GM12875 (cell line): ENCODE results near the gene CACNA2D1.

Experiments used
- H3K4me3 ChIP-seq: one replicate; pipeline ENCODE4 v1.5.1; 2011; ENCODE audit warnings: low read depth, low read length, control low read depth
- CTCF ChIP-seq: IDR thresholded peaks from 2 replicates; pipeline ENCODE4 v1.5.1; 2011; ENCODE audit warnings: low read depth, mild to moderate bottlenecking, control low read depth, inconsistent platforms, low read length, moderate library complexity, borderline replicate concordance; ENCODE audit not compliant: insufficient read depth

The CACNA2D1 gene

GRCh38 chr7:82249979-82250378, 193.6 kb downstream of the CACNA2D1 start:
- TF ChIP-seq CTCF: no peak
- no peak overlapping the region for H3K4me3 ChIP-seq

- no peak overlapping the region for H3K4me3 ChIP-seq
- TF ChIP-seq CTCF: no peak
These were observed 195.7 kb downstream of the CACNA2D1 start for GRCh38 chr7:82247814-82248433.

- TF ChIP-seq CTCF: no peak
- H3K4me3 ChIP-seq: no peak overlapping the region
These were observed 198.5 kb downstream of the CACNA2D1 start for GRCh38 chr7:82244947-82245517.

- no peak for TF ChIP-seq CTCF
- H3K4me3 ChIP-seq: no peak overlapping the region
These were observed 202.2 kb downstream of the CACNA2D1 start for GRCh38 chr7:82241356-82241755.

- no peak for TF ChIP-seq CTCF
- H3K4me3 ChIP-seq: no peak overlapping the region
These were observed 207.9 kb downstream of the CACNA2D1 start for GRCh38 chr7:82235713-82236112.

- TF ChIP-seq CTCF: peak; percentile 18; the same call in 1 of the 2 replicates
- no peak overlapping the region for H3K4me3 ChIP-seq
These were observed 209.0 kb downstream of the CACNA2D1 start for GRCh38 chr7:82234457-82235049.
